Heart right ventricle (tissue), 16 donors: ENCODE data around the gene ADGRD1. TPM values are rescaled to one million over a fixed set of nuclear protein-coding genes. Genes with fewer than 3 reads are reported as not detected.

Experiments
- ATAC-seq, 8 donors: fragments of 200-7000 bp; cut with Tn5 transposase; one replicate each; pipeline ENCODE4 v1.9.1; 2020; ENCODE audit warnings: mild to moderate bottlenecking in 8 of 8, moderate library complexity in 8 of 8, moderate number of reproducible peaks in 1 of 8
- DNase-seq, 2 donors: peaks; one replicate each; pipeline ENCODE4 v3.0.0-alpha.2; 2020
- H3K27ac ChIP-seq, 10 donors: fragments of 200-600 bp; sonication (generic) in 2 of 10; one replicate each; pipeline versions ENCODE4 v1.5.0 to v1.8.0; 2020 to 2022; ENCODE audit warnings: mild to moderate bottlenecking in 3 of 10
- H3K27me3 ChIP-seq, 7 donors: fragments of 200-600 bp; one replicate each; pipeline ENCODE4 v1.8.0; 2021 to 2022; ENCODE audit warnings: mild to moderate bottlenecking in 2 of 7
- H3K36me3 ChIP-seq, 9 donors: fragments of 200-600 bp; sonication (generic) in 1 of 9; one replicate each; pipeline versions ENCODE4 v1.5.0 to v1.8.0; 2020 to 2022; ENCODE audit warnings: mild to moderate bottlenecking in 2 of 9
- H3K4me1 ChIP-seq, 9 donors: fragments of 200-600 bp; sonication (generic) in 1 of 9; one replicate each; pipeline versions ENCODE4 v1.5.0 to v1.8.0; 2020 to 2022; ENCODE audit warnings: mild to moderate bottlenecking in 4 of 9
- H3K4me3 ChIP-seq, 10 donors: fragments of 200-600 bp; sonication (generic) in 2 of 10; one replicate each; pipeline versions ENCODE4 v1.5.0 to v1.8.0; 2020 to 2022; ENCODE audit warnings: mild to moderate bottlenecking in 7 of 10, moderate library complexity in 2 of 10
- H3K9me3 ChIP-seq, 11 donors: fragments of 200-600 bp in 10 of 11; sonication (generic) in 2 of 11; one replicate each; pipeline versions ENCODE4 v1.5.0 to v1.8.0; 2013 to 2022; ENCODE audit warnings: mild to moderate bottlenecking in 2 of 11, control low read depth in 1 of 11, moderate library complexity in 1 of 11
- CTCF ChIP-seq, 9 donors: fragments of 200-600 bp; sonication (generic) in 2 of 9; IDR thresholded peaks; one replicate each; pipeline versions ENCODE4 v1.5.0 to v1.8.0; 2021 to 2022; ENCODE audit warnings: antibody characterized with exemption in 9 of 9, mild to moderate bottlenecking in 5 of 9, moderate library complexity in 1 of 9
- WGBS, 2 donors: extraction: QIAGEN DNeasy Blood & Tissue Kit; methylation state at CpG; one replicate each; pipeline ENCODE4 v1.1.7; 2013; ENCODE audit warnings: inconsistent platforms in 1 of 2; 5-methylcytosine and 5-hydroxymethylcytosine counted together
- intact Hi-C, 10 donors: fragments of 100-400 bp; cut with DNase I; formaldehyde crosslinking; loops; one replicate each; pipeline versions ENCODE4 v1.11.1 to v1.14.2; 2022
- polyA plus RNA-seq, 2 donors: library from polyadenylated mRNA; stranded (reverse); fragments of 200-250 nt; gene quantifications; one replicate each; pipeline ENCODE4 v1.2.3, GENCODE V29; 2013
- total RNA-seq, 10 donors: library from RNA; stranded (reverse); fragmentation: NEBNext Ultra II Directional in 3 of 10; extraction: Animal tissue kit (Norgen Biotek cat#: 25700) in 3 of 10; gene quantifications; one replicate each; pipeline versions ENCODE4 v1.2.1 to v1.2.4, GENCODE V29; 2021 to 2023
- donor health status: Arrhythmogenic right ventricular cardiomyopathy.
- donor health status: ischemic (EF 13 %, LVEDD 7.1; RV severe dilation, severe dysfunction).
- donor health status: healthy with polysubstance abuse.
- donor health status: DM: no; HTN: yes; CAD: no.
- donor health status: DM: no; HTN: no; CAD: no.
- donor health status: ischemic (EF 25% LVEDD 6.9; RV normal size, moderate dysfunction).
- donor health status: ischemic (EF 25% LVEDD 5.7; RV mildly dilated, moderate dysfunction).
- donor health status: healthy.
- donor health status: DM: yes; HTN: yes; CAD: no.
- donor health status: Ischemic cardiomyopathy.
- donor health status: ischemic (EF 35%, LVEDD 5.7; RV mildly dilated, moderate dysfunction).
- donor health status: nonischemic (EF 11% LVEDD 7.7; RV severe dilation, severe dysfunction).
- donor health status: DM: yes; HTN: yes; CAD: no.
- donor health status: PGD.
- donor health status: ischemic (EF 29% LVEDD 5.4; RV normal size, mild dysfunction).
- donor health status: nonischemic (EF 23%, LVEDD 6.1; RV moderate dilation, normal function).

Gene ADGRD1
- total and polyA plus RNA-seq, 12 donors, result 16.8 to 157 (median 69.7) TPM

- ATAC-seq, result no peak
- H3K4me3 ChIP-seq, result no peak overlapping the region
- DNase-seq, result no peak
- 83 to 85% methylated on average over 10 of the region's 10 CpGs for WGBS, 2 donors
- no peak overlapping the region for H3K27ac ChIP-seq
- H3K4me1 ChIP-seq, result peaks cover 0 to 22% (median 11%) of the 10 kb centered on the region in 9 donors
- peaks cover 0 to 6% (median 0%) of the 10 kb centered on the region in 7 donors for H3K27me3 ChIP-seq
- TF ChIP-seq CTCF (IDR thresholded peaks at IDR 0.05), result no peak
- no peaks in the 10 kb centered on the region for H3K36me3 ChIP-seq
- peaks cover 0 to 23% (median 16%) of the 10 kb centered on the region in 11 donors for H3K9me3 ChIP-seq
- intact Hi-C loops, result no loop called here
Measured at GRCh38 chr12:130948136-130948535, 5.6 kb upstream of the ADGRD1 start.

- no peak overlapping the region for H3K4me3 ChIP-seq
- H3K27ac ChIP-seq, result no peak overlapping the region
- WGBS, 2 donors, result 91 to 94% methylated on average over 10 of the region's 10 CpGs
- H3K36me3 ChIP-seq, result no peaks in the 10 kb centered on the region
- peaks cover 0 to 28% (median 14%) of the 10 kb centered on the region in 9 donors for H3K4me1 ChIP-seq
- peaks cover 0 to 23% (median 16%) of the 10 kb centered on the region in 11 donors for H3K9me3 ChIP-seq
- no peak for ATAC-seq
- DNase-seq, result no peak
- no peak for TF ChIP-seq CTCF (IDR thresholded peaks at IDR 0.05)
- intact Hi-C loops, result no loop called here
- peaks cover 0 to 6% (median 0%) of the 10 kb centered on the region in 7 donors for H3K27me3 ChIP-seq
Measured at GRCh38 chr12:130948751-130949150, 5.0 kb upstream of the ADGRD1 start.

- 79 to 90% methylated on average over 11 of the region's 11 CpGs for WGBS, 2 donors
- ATAC-seq (no peak), DNase-seq (no peak)
- TF ChIP-seq CTCF (IDR thresholded peaks at IDR 0.05), result no peak
- Histone ChIP-seq H3K4me1 (peaks cover 0 to 33% (median 14%) of the 10 kb centered on the region in 9 donors), H3K4me3 (no peak overlapping the region), H3K36me3 (no peaks in the 10 kb centered on the region), H3K27ac (no peak overlapping the region), H3K27me3 (no peaks in the 10 kb centered on the region), H3K9me3 (peaks cover 0 to 14% (median 8%) of the 10 kb centered on the region in 11 donors)
- intact Hi-C loops, result loop anchor here in 4 of 10 donors (5.0 kb wide), 3 partner anchors 57 to 77 kb away; no protein-coding TSS in a partner anchor
Measured at GRCh38 chr12:130949806-130950205, 3.9 kb upstream of the ADGRD1 start.

- no peak for ATAC-seq
- Histone ChIP-seq H3K27me3 (no peaks in the 10 kb centered on the region), H3K4me1 (peaks cover 0 to 41% (median 26%) of the 10 kb centered on the region in 9 donors), H3K36me3 (peaks cover 0 to 2% (median 0%) of the 10 kb centered on the region in 9 donors), H3K27ac (no peak overlapping the region), H3K9me3 (no peaks in the 10 kb centered on the region), H3K4me3 (no peak overlapping the region)
- intact Hi-C loops, result loop anchor here in 4 of 10 donors (5.0 kb wide), 3 partner anchors 56 to 76 kb away; no protein-coding TSS in a partner anchor
- TF ChIP-seq CTCF (IDR thresholded peaks at IDR 0.05), result no peak
- DNase-seq, result no peak
- WGBS, 2 donors, result 87 to 88% methylated on average over 13 of the region's 13 CpGs
Measured at GRCh38 chr12:130951636-130952035, 2.1 kb upstream of the ADGRD1 start.
